Coronary artery (tissue), 2 donors: ENCODE results near the gene MAGEF1.

ENCODE experiments used
- DNase-seq: peaks from one replicate; pipeline ENCODE4 v3.0.0-alpha.2; 2017; ENCODE audit warnings: low spot score
- H3K27ac ChIP-seq, 2 donors: fragments of 200-600 bp; sonication (generic); one replicate each; pipeline ENCODE4 v1.5.1; 2016 to 2019
- H3K4me3 ChIP-seq: fragments of 200-600 bp; sonication (generic); 2 replicates; pipeline ENCODE4 v1.5.1; 2016; ENCODE audit warnings: mild to moderate bottlenecking, moderate library complexity
- TF ChIP-seq, protein P1 (sequence below): fragments of 200-600 bp; sonication (generic); IDR thresholded peaks from one replicate; pipeline ENCODE4 v1.5.1; 2019; ENCODE audit warnings: antibody characterized with exemption

The MAGEF1 gene

DNA sequence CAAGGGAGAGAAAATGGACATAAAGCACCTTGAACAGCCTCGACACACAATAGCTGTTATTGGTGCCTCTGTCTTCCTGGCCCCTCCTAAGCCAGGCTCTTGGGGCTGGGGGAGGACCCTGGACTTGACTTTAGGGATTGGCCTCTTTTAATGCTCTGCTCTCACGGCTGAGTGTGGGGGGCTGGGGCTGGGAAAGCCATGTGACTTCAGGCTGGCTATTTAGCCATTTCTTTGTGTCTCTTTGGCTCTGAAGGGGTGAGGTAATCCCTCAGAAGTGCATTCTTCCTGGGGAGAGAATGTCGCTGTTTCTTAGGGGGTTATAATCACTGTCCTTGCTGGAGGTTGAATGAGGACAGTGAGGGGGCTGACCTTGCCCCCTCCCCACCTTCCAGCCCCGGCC, 26.2 kb downstream of the MAGEF1 start:
- no peak overlapping the region for H3K27ac ChIP-seq
- DNase-seq, result no peak
- H3K4me3 ChIP-seq, result no peak overlapping the region
- TF ChIP-seq, protein P1, sequence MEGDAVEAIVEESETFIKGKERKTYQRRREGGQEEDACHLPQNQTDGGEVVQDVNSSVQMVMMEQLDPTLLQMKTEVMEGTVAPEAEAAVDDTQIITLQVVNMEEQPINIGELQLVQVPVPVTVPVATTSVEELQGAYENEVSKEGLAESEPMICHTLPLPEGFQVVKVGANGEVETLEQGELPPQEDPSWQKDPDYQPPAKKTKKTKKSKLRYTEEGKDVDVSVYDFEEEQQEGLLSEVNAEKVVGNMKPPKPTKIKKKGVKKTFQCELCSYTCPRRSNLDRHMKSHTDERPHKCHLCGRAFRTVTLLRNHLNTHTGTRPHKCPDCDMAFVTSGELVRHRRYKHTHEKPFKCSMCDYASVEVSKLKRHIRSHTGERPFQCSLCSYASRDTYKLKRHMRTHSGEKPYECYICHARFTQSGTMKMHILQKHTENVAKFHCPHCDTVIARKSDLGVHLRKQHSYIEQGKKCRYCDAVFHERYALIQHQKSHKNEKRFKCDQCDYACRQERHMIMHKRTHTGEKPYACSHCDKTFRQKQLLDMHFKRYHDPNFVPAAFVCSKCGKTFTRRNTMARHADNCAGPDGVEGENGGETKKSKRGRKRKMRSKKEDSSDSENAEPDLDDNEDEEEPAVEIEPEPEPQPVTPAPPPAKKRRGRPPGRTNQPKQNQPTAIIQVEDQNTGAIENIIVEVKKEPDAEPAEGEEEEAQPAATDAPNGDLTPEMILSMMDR, result no peak

DNA sequence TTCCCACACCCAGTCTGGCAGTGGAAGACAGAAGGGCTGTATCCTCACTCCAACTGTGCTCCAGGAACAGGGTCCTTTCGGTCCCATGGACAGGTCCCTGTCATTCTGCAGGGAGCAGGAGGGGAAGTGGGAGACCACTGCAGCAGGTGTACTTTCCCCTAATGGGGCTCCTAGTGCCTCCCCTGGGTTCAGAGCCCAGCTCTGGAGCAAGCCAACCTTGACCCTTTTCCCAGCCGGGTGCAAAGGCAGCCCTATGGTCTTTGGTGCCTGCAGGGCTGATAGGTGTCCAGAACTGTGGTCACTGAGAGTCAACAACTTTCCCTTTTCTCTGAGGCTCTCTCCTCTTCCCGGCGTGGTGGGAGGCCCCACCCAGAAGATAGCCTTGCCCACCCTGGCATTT, 26.8 kb downstream of the MAGEF1 start:
- H3K4me3 ChIP-seq, result no peak overlapping the region
- H3K27ac ChIP-seq, result no peak overlapping the region
- TF ChIP-seq, protein P1, result no peak
- DNase-seq, result no peak

DNA sequence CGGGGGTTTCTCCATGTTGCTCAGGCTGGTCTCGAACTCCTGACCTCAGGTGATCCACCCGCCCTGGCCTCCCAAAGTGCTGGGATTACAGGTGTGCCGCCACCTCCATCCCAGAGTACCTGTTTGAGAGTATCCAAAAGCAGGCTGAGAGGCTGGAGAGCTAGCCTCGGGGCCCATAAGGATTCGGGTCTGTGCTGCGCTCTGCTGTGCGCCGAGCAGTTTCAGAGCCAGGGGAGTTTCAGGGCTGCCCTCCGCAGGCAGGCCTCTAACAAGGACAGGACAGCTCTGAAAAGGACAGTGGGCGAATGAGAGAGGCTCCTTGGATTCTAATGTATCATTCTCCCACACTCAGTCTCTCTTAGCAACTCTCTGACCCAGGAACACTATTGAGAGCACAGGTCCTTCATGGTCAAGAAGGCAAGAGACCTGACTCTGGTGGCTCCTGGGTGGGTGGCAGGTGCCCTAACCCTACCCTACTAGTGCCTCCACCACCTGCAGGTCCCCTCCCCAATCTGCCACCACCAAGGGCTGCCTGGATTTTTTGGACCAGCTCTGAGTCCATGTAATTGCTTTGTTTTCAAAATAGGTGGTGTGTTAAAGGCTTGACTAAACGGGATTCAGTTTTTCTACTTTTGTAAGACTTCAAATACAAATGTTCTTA, 27.8 kb downstream of the MAGEF1 start:
- H3K4me3 ChIP-seq, result no peak overlapping the region
- TF ChIP-seq, protein P1, result no peak
- H3K27ac ChIP-seq, result no peak overlapping the region
- DNase-seq, result no peak

DNA sequence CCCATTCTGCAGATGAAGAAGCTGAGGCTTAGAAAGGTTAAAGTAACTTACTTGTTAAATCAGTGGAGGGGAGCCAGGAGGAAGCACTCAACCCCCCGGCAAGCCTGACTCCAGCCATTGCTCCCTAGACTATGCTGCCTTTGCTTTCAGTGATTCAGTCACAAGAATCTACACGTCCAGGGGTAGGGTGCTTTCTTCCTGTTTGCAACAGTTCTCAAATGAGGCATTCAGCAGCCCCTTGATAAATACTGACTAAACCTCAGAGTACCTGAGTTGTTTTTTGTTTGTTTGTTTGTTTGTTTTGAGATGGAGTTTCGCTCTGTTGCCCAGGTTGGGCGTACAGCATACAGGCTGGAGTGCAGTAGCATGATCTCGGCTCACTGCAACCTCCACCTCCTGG, 28.6 kb downstream of the MAGEF1 start:
- DNase-seq, result no peak

DNA sequence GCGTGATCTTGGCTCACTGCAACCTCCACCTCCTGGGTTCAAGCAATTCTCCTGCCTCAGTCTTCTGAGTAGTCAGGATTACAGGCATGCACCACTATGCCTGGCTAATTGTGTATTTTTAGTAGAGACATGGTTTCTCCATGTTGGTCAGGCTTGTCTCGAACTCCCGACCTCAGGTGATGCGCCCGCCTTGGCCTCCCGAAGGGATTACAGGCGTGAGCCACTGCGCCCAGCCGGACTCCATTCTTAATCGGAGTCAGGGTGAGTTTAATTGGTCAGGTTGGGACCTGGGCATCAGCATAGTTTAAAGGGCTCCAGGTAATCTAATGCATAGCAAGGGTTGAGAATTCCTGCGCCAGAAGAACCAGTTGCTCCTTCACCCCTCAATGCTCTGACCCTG, 29.2 kb downstream of the MAGEF1 start:
- TF ChIP-seq, protein P1, result no peak
- no peak overlapping the region for H3K4me3 ChIP-seq
- H3K27ac ChIP-seq, result no peak overlapping the region
- DNase-seq, result no peak

More for the DNA sequence above, 28.6 kb downstream of the MAGEF1 start:
- Histone ChIP-seq H3K27ac (no peak overlapping the region), H3K4me3 (no peak overlapping the region)
- TF ChIP-seq, protein P1, result no peak

DNA sequence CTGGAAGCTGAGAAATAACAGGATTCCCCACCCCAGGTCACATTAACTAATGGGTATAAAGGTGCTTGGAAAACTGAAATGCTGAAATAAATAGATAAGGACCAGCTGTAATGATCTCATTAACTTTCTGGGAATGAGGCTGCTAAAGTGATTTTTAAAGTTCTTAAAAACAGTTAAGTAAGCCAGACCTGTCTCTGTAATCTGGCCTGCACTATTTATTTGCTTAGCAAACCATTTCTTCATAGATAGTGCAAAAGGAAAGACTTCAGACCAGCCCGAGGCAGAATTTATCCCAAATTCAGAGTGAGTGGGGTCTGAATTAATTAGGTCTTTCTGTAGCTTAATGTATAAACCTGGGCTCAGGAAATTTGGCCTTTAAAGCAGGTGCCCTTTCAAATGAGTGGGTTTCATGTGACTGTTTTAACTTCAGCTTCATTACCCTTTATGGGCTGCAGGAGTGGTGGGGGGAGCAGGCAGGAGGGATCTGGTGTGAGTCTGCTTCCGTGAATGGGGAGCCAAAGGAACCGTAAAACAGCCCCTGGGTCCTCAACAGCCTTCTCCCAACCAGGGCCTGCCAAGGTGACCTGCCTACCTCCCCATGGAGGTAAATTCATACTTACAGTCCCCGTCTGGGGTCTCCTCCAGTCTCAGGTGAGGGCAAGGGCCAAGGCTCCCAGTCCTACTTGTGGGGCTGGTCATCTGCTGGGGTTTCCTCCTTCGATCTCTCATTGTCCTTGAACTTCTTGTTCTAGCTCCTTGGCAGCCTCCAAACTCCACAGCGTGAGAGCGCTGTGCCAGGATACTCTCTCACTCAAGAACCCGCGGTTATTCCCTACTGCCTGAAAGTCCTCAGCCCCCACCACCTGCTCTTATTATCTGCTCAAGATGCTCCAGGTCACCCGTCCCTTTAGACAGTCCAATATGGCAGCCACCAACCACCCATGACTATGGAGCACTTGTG, 31.2 kb downstream of the MAGEF1 start:
- Histone ChIP-seq H3K4me3 (no peak overlapping the region), H3K27ac (no peak overlapping the region)
- DNase-seq, result no peak
- TF ChIP-seq, protein P1, result no peak
